ENCODE results near the gene CYBRD1. TPM values are rescaled to one million over a fixed set of nuclear protein-coding genes. Genes with fewer than 3 reads are reported as not detected.
A peak's percentile ranks its signal among the peaks of the same experiment; 100 is the strongest.

Gene CYBRD1
- total and polyA plus RNA-seq, 4 donors: 25.2 to 488 (median 71.4) TPM

DNA sequence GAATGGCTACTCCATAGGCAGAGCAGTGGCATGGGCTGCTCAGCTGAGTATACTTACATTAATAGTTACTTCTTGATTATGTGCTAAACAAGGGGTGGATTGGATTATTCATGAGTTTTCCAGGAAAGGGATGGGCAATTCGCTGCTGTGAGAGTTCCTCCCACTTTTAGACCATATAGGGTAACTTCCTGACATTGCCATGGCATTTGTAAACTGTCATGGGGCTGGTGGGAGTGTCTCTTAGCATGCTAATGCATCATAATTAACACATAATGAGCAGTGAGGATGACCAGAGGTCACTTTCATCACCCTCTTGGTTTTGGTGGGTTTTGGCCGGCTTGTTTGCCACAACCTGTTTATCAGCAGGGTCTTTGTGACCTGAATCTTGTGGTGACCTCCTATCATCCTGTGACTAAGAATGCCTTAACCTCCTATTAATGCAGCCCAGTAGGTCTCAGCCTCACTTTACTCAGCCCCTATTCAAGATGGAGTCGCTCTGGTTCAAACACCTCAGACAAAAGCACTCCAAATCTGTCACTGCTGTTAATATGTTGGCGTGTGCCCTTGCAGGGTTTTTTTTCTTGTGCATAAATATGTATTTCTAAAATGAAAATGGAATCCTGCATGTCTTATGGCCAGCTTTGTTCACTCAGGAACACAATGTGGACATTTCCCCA is 56.0 kb downstream of the CYBRD1 start:
- 85 to 88% methylated on average over 4 of the region's 4 CpGs for WGBS, 2 donors
- Histone ChIP-seq H3K9me3 (ENCODE audit: control insufficient read depth in 4 of 4, insufficient read depth in 3 of 4, low read length in 3 of 4) (no peaks in the 10 kb centered on the region), H3K4me1 (ENCODE audit: control insufficient read depth in 5 of 5, insufficient read depth in 5 of 5, low read length in 5 of 5) (no peaks in the 10 kb centered on the region), H3K4me3 (no peak overlapping the region), H3K27me3 (ENCODE audit: control insufficient read depth in 3 of 3, insufficient read depth in 3 of 3, low read length in 2 of 3) (no peaks in the 10 kb centered on the region), H3K9ac (ENCODE audit: insufficient read depth in 1 of 2, low read length in 2 of 2) (no peak overlapping the region), H3K27ac (ENCODE audit: low read depth in 1 of 2, low read length in 1 of 2) (no peak overlapping the region), H3K36me3 (ENCODE audit: control insufficient read depth in 4 of 4, insufficient read depth in 4 of 4, low read length in 4 of 4) (no peaks in the 10 kb centered on the region)
- DNase-seq (no peak), ATAC-seq (ENCODE audit: insufficient read depth, low FRiP score) (no peak)
- TF ChIP-seq, protein P1, sequence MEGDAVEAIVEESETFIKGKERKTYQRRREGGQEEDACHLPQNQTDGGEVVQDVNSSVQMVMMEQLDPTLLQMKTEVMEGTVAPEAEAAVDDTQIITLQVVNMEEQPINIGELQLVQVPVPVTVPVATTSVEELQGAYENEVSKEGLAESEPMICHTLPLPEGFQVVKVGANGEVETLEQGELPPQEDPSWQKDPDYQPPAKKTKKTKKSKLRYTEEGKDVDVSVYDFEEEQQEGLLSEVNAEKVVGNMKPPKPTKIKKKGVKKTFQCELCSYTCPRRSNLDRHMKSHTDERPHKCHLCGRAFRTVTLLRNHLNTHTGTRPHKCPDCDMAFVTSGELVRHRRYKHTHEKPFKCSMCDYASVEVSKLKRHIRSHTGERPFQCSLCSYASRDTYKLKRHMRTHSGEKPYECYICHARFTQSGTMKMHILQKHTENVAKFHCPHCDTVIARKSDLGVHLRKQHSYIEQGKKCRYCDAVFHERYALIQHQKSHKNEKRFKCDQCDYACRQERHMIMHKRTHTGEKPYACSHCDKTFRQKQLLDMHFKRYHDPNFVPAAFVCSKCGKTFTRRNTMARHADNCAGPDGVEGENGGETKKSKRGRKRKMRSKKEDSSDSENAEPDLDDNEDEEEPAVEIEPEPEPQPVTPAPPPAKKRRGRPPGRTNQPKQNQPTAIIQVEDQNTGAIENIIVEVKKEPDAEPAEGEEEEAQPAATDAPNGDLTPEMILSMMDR (IDR thresholded peaks at IDR 0.05; ENCODE audit: control extremely low read depth, extremely low read depth): no peak

DNA sequence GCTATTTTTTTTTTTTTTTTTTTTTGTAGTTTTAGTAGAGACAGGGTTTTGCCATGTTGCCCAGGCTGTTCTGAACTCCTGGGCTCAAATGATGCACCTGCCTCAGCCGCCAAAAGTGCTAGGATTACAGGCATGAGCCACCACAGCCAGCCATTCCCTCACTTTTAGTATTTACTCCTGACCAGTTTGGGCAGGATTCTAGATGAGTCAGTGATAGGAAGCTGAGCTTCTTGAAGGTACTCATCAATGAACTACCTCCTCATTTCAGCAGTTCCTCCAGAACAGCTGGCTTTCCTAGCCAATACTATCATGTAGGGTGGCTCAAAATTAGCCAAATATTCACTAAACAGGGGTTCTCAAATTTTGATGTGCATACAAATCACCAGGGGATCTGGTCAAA is 57.2 kb downstream of the CYBRD1 start:
- DNase-seq (no peak), ATAC-seq (ENCODE audit: insufficient read depth, low FRiP score) (no peak)
- Histone ChIP-seq H3K27ac (ENCODE audit: low read depth in 1 of 2, low read length in 1 of 2) (no peak overlapping the region), H3K4me1 (ENCODE audit: control insufficient read depth in 5 of 5, insufficient read depth in 5 of 5, low read length in 5 of 5) (no peaks in the 10 kb centered on the region), H3K4me3 (no peak overlapping the region), H3K27me3 (ENCODE audit: control insufficient read depth in 3 of 3, insufficient read depth in 3 of 3, low read length in 2 of 3) (no peaks in the 10 kb centered on the region), H3K36me3 (ENCODE audit: control insufficient read depth in 4 of 4, insufficient read depth in 4 of 4, low read length in 4 of 4) (no peaks in the 10 kb centered on the region), H3K9ac (ENCODE audit: insufficient read depth in 1 of 2, low read length in 2 of 2) (no peak overlapping the region), H3K9me3 (ENCODE audit: control insufficient read depth in 4 of 4, insufficient read depth in 3 of 4, low read length in 3 of 4) (no peaks in the 10 kb centered on the region)
- TF ChIP-seq, protein P1 (IDR thresholded peaks at IDR 0.05; ENCODE audit: control extremely low read depth, extremely low read depth): no peak
- 95 to 100% methylated on average over 1 of the region's 1 CpG for WGBS, 2 donors

DNA sequence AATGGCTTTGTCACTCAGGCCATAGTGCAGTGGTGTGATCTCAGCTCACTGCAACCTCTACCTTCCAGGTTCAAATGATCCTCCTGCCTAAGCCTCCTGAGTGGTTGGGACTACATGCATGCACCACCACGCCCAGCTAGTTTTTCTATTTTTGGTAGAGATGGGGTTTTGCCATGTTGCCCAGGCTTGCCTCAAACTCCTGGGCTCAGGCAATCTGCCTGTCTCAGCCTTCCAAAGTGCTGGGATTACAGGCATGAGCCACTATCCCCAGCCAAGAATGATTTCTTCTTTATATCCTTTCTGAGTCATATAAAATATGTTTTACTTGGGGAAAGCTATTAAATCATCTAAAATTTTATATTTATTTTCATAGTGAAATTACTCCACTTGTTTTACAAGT is 61.3 kb downstream of the CYBRD1 start:
- Histone ChIP-seq H3K4me1 (ENCODE audit: control insufficient read depth in 5 of 5, insufficient read depth in 5 of 5, low read length in 5 of 5) (no peaks in the 10 kb centered on the region), H3K9ac (ENCODE audit: insufficient read depth in 1 of 2, low read length in 2 of 2) (no peak overlapping the region), H3K9me3 (ENCODE audit: control insufficient read depth in 4 of 4, insufficient read depth in 3 of 4, low read length in 3 of 4) (no peaks in the 10 kb centered on the region), H3K36me3 (ENCODE audit: control insufficient read depth in 4 of 4, insufficient read depth in 4 of 4, low read length in 4 of 4) (no peaks in the 10 kb centered on the region), H3K27me3 (ENCODE audit: control insufficient read depth in 3 of 3, insufficient read depth in 3 of 3, low read length in 2 of 3) (no peaks in the 10 kb centered on the region), H3K27ac (ENCODE audit: low read depth in 1 of 2, low read length in 1 of 2) (no peak overlapping the region), H3K4me3 (no peak overlapping the region)
- WGBS, 2 donors: 81 to 94% methylated on average over 1 of the region's 1 CpG
- DNase-seq (no peak), ATAC-seq (ENCODE audit: insufficient read depth, low FRiP score) (no peak)
- TF ChIP-seq, protein P1 (IDR thresholded peaks at IDR 0.05; ENCODE audit: control extremely low read depth, extremely low read depth): no peak

DNA sequence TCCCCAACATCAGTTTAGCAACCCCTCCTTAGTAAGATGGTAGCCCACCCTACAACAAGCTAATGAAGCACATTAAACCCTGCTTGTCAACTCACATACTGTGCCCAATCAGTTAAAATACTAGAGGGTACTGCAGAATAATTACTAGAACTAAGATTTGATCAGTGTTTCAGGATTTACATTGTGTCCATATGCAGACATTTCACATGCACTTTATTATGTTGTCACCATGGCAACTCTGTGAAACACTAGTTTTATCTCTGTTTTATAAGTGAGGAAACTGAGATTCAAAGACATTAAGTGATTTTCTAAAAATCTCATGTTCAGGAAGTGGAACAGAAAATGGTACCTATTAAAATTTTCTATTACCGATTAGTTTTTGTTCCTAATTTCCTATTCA is 61.7 kb downstream of the CYBRD1 start:
- ATAC-seq (ENCODE audit: insufficient read depth, low FRiP score) (no peak), DNase-seq (peak in 2 of 3 donors; percentile 51 to 52)
- no peaks in the 10 kb centered on the region for H3K4me1 ChIP-seq (ENCODE audit: control insufficient read depth in 5 of 5, insufficient read depth in 5 of 5, low read length in 5 of 5)
- TF ChIP-seq, protein P1 (IDR thresholded peaks at IDR 0.05; ENCODE audit: control extremely low read depth, extremely low read depth): no peak
- no peak overlapping the region for H3K27ac ChIP-seq (ENCODE audit: low read depth in 1 of 2, low read length in 1 of 2)
- no peaks in the 10 kb centered on the region for H3K9me3 ChIP-seq (ENCODE audit: control insufficient read depth in 4 of 4, insufficient read depth in 3 of 4, low read length in 3 of 4)
- no peak overlapping the region for H3K9ac ChIP-seq (ENCODE audit: insufficient read depth in 1 of 2, low read length in 2 of 2)
- 81 to 87% methylated on average over 1 of the region's 1 CpG for WGBS, 2 donors
- no peaks in the 10 kb centered on the region for H3K27me3 ChIP-seq (ENCODE audit: control insufficient read depth in 3 of 3, insufficient read depth in 3 of 3, low read length in 2 of 3)
- no peak overlapping the region for H3K4me3 ChIP-seq
- H3K36me3 ChIP-seq (ENCODE audit: control insufficient read depth in 4 of 4, insufficient read depth in 4 of 4, low read length in 4 of 4): no peaks in the 10 kb centered on the region
